HG02571 (cell line): Measurements from ENCODE around the gene CDK4.

Experiments used
- ATAC-seq: cut with Tn5 transposase; IDR thresholded peaks from one replicate; pipeline ENCODE4 v1.9.1; 2021; ENCODE audit warnings: mild to moderate bottlenecking, moderate library complexity; ENCODE audit not compliant: unreplicated experiment

Gene CDK4

DNA sequence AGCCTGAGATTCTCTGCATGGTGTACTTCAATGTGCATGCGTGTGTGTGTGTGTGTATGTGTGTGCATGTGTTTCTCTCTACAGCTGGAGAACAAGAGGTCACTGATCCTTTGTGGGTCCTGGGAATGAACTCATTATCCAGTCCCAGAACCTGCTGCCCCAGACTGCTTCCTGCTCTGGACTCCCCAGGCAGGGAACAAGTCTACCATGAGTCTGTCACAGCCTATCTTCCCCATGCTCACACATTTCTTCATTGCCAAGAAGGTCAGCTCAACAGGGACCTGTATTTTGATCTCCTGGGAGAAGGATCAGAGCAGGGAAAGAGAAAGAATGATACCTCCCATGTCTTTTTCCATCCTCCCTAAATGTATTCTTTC lies 10.7 kb downstream of the CDK4 start:
- no peak for ATAC-seq

DNA sequence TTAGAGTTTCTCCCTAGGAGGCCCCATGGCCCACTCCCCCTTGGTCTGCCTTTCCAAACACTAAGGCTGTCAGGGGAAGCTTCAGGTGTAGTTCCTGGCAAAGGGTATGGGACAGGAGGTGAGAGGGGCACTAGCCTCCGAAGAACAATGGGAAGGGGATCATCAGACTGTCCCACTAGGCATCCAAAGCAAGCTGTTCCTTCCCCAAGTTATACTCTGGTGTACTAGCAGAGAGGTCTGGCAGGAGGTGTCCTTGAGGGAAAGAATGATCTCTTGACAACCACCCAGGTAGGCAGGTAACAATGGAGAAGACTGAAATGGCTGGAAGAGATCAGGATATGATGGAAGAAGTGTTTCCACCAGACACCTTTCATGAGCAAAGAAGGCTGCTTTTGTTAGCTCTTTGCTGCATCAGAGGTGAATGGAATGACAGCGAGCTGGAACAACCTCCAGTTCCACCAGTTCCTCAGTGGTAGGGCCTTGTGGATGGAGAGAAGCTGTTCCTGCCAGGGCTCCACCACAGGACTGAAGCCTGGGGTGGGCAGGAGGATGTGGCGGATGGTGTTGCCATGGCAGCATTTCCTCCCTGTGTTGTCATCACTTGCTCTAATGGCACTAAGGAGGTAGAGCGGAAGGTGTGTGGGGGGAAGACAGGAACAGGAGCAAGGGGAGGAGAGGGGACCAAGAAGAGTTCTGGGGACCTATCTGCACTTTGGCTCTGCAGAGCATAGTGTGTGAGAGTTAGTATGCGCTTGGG lies 11.3 kb downstream of the CDK4 start:
- ATAC-seq, result no peak

DNA sequence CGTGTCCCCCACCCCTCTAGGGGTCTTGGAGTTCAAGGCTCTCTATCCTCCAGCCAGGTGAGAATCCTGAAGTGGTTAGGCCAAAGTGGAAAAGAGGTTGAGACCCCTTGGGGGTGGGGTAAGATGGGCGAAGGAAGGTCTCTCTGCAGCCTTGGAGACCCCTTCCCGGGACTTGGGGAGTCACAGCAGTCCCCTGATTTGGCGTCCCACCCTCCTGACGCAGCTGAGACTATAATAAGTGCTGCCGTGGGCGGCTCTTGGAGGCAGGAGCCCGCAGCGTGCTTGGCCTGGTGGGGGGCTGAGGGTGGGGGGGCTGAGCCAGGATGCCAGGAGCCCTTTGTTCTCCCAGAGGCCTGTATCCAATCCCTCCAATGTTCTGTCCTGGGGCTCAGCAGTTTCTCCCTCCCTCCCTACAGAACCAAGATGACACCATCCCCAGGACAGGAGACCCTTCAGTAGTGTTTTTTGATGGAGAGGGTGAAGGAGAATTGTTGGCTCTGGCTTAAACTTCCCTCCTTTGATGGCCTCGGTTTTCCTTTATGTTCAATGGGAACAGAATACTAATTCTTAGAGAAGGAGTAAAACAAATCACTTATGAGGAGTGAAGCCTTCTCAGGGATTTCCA lies 12.1 kb downstream of the CDK4 start:
- no peak for ATAC-seq

DNA sequence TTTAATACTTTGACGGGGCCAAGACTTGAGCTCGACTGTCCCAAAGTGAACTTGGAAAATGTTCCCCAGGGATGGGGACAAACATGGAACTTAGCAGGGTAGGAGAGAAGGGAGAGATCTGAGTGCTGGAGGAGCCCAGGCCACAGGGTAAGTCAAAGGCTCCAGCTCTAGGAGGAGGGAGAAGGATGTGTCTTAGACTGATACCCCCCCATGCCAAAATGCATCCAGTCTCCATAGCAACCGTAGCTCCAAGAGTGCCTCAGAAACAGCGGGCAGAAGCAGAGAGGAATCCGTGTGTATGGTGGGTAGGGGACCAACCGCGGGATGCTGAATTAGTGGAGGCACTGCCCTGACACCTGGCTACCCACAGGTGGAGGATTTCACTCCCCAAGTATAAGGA lies 12.7 kb downstream of the CDK4 start:
- no peak for ATAC-seq

DNA sequence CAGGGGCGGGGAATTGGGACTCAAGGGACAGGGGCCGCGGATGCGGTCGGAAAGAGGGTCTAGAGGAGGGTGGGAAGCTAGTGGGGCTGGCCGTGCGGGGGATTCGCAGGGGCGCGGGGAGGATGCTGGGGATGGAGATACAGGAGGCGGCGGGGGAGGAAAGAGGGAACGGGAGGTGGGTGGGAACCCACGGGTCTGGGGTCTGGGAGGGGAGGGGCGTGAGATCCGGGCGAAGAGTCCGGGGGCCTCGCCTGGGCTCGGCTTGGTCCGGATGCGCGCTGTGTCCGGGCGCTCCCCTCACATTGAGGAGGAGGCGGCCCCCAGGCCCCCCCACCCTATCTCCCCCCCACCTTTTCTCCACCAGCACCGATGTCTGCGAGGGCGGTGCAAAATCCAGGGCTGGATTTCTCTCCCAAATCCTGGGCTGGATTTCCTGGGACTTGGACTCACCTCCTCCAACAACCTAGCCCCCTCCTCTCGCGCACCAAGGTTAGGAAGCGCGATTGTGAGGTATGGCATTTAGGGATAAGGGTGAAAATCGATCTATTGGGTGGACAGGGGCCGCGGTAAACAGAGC lies 13.4 kb downstream of the CDK4 start, which contains the start of gene AGAP2:
Gene AGAP2 (minus strand): TSS at position 82 of the 577 bp plus-strand sequence. CDS start 496 bp downstream, outside the sequence.
- ATAC-seq, result no peak

DNA sequence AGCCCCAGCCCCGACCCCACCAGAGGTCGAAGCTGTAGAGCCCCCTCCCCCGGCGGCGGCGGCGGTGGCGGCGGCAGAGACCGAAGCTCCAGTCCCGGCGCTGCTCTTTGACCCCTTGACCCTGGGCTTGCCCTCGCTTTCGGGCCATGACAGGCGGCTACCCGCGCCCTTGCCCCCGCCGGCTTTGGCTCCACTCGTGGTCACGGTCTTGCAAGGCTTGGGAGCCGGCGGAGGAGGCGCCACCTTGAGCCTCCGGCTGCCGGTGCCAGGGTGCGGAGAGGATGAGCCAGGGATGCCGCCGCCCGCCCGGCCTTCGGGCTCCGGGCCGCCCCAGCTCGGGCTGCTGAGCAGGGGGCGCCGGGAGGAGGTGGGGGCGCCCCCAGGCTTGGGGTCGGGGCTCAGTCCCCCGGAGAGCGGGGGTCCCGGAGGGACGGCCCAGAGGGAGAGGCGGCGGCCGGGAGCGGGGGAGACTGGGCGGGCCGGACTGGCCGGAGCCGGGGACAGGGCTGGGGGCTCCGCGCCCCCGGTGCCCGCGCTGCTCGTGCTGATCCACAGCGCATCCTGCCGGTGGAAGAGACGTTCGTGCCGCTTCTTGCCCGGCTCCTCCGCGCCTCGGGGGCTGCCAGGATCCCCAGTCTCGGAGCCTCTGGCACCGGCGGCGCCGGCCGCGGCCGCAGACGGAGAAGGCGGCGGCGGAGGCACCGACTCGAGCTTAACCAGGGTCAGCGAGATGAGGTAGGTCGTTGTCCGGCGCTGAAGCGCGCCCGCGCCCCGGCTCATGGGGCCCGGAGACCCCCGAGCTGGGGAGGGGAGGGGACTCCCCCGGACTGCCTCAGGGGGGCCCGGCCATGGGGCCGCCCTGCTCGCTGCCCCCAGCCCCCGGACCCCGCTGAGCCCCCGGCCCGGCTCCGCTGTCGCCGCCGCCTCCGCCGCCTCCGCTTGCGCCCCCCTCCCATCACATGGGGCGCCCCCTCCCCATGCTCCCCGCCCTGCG lies 14.3 kb downstream of the CDK4 start:
- ATAC-seq, result no peak

DNA sequence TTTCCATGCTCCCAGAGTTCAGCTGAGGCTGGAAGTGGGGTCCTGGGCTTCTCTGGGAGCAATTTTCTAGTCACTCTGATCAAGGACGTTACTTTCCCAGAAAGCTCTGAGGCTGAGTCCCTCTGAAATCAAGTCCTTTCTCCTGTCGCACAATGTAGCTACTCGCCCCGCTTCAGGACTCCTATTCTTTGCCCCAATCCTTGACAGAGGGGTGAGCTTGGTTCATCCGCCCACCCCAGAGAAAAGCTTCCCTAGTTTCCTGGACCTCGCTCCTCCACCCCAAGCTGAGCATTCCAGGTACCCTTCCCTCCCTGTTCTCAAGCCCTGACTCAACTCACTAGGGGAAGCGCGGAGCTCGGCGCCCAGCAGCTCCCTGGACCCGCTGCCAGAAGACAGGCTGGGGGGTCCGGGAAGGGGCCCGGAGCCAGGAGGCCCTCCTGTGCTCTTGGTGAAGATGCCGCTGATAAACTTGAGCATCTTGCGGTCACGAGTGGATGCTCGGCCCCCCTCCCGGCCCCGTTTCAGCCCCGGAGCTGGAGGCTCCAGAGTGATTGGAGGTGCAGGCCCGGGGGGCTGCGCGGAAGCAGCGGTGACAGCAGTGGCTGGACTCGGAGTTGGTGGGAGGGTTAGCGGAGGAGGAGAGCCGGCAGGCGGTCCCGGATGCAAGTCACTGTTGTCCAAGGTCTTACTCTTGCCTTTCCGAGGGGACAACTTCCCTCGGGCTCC lies 15.2 kb downstream of the CDK4 start:
- ATAC-seq, result no peak

DNA sequence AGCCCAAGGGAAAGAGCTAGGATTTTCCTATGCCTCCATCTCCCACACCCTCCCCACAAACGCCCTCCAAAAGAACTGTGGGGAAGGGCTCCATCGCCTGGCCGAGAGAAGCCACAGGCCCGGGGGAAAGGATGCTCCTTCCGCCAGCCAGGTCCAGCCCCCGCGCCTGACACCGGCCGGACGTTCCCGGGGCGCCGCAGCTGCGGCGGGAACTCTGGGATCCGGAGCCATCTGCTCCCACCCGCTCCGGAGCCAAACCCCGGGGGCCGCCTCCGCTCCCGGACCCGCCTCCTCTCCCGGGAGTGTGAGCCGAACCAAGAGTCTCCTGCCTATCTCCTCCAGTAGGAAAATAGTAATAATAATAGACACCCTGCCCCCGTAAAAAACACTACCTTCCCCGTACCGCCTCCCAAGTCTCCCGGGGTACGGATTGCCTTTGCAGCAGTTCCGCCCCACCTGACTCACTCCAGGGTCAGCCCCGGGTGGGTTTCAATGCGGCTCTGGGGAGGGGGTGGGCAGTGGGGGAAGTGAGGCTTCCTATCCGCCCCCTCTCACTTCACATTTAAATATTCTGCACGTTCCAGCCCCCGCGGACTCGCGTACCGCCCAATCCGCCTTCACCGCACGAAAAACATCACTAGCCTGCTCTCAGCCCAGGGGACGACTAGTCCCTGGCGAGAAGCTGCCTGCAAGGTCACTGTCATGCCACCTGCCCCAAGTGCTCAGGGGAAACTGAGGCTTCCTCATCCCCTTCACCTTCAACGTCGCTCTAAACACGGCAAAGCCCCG lies 16.0 kb downstream of the CDK4 start:
- no peak for ATAC-seq

DNA sequence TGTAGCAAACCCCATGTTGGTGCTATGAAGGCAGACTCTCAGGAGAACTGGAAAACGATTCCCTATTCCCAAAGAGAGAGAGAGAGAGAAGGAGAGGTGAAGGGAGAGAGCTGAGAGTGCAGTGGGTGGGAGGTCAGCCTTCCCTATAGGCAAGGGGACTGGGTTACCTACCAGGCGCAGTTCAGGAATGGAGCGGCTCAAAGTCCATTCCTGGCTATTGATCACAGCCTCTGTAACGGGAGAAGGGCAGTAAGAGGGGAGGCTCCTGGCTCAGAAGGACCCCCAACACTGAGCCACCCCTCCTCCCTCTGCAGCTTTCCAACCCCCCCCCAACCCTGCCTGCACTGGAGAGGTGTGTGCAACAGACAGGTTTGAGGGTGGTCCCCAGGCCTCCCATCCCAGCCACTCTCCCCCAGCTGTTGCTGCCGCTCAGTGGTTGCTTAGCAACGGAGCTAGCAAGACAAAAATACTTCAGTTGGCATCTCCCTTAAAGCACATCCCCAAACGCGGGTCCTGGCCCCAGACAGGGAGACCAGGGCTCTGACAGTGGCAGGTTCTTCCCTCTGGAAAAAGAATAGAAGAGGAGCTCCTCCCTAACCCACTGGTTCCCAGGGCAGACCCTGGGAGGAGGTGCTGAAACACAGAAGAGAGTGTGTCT lies 16.8 kb downstream of the CDK4 start:
- no peak for ATAC-seq

DNA sequence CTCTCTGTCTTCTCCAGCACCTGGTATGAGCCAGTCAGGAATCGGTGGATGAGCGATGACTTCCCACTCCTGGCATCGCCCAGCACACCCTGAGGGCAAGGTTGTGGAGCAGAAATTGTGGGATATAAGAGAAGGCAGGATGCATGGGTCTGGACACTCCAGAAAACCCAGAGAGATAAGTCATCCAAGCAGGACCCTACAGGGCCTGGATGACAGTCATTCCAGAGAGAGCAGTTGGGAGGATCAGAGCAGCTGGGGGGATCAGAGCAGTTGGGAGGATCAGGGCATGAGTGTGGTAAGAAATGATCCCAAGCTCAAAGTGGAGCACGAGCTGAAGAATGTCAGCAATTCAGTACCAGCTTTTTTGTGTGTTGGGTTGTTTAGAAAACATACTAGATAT lies 17.5 kb downstream of the CDK4 start:
- ATAC-seq, result no peak

DNA sequence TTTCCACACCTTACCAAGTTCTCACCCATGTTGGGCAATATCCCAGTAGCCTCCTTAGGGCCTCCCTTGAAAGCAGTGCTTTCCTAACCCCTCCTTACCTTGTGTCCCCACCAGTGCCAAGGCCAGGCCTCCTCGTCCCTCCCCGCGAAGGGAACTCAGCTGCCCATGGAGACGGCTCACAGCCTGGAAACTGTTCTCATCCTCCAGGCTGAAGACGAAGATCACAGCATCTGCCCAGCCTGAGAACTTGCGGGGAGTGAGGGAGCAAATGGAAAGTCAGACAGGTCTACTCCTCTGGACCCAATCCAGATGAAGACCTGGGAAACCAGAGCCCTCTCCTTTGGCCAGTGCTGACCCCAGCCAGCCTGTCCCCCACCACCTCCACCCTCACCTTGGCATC lies 18.2 kb downstream of the CDK4 start:
- no peak for ATAC-seq

DNA sequence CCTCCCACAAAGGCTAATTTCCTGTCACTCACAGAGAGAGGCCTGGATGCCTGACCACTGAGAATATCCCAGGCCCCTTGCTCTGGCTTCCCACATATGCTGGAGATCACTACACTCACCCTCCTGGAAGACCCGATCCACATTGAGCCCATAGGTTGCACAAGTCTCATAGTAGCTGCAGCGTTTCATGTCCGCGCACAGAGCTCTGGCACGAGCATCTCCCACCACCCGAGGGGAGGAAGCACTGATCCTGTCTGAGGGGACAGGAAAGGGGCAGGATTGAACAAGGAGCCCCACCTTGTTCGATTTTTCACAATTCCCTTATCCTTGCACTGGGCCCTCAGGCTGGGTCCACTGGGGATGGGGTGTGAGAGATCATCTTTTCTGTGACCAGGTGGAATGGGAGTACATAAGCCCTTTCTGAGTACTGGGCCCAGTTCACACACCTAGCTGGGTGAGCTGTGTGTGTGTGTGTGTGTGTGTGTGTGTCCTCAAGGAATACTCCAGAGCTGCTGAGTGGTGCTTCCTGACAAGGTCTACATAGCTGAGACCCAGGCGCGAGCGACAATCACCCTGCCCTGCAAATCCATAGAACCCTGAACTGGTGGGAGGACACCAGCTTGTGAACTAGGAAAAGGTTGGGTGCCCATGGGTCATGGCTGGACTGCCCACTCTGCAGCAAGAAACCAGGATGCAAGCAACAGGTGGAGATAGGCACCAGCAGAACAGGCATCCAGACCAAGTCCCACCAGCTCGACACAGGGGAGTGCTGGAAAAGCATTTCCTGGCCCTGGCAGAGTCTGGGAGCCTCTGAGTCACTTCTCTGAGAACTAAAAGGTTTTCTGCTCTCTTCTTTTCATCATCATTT lies 19.1 kb downstream of the CDK4 start:
- no peak for ATAC-seq

DNA sequence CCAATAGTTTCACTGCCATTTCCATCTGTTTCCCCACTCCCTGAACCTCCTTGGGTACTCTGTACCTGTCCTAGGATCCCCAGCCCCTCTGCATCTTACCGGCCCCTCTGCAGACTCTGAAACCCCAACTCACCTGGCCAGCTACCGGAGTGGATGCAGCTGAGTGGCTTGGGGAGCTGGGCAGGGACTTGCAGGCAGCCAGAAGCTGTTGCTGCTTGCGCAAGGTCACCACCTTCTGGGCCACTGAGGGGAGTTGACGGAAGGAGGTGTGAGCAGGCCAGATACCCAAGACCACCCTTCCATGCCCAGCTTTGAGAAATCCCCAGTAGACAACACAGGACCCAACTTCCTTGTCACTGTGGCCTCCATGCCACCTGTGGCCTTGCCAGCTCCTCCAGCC lies 19.8 kb downstream of the CDK4 start:
- ATAC-seq, result no peak

DNA sequence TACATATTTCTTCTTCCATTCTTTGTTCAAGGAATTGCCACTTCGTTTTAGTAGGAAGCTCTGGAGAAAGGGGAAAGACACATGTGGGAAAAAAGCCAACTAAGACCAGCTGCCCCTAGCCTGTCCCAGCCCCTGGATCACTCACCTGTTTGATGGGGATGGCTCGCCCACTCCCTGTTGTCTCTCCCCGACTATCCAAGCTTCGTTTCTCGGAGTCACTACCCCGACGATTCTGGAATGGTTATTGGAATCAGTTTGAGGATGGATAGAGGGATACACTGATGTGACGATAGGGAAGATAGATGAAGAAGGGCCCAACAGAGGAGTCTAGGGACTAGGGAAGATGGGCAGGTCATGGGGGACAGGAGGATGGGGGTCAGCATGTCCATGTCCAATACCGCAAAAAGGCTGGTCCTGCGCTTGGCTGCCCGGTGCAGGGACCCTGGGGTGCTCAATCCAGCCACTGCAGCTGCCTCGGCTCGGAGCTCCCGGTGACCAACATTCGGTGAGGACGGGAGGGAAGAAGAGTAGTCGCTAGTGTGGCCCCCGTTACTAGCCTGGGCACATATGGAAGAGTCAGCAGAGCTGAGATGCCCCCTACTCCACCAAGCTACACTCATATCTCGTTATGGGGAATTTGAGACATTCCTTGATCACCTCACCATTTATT lies 20.6 kb downstream of the CDK4 start:
- no peak for ATAC-seq

DNA sequence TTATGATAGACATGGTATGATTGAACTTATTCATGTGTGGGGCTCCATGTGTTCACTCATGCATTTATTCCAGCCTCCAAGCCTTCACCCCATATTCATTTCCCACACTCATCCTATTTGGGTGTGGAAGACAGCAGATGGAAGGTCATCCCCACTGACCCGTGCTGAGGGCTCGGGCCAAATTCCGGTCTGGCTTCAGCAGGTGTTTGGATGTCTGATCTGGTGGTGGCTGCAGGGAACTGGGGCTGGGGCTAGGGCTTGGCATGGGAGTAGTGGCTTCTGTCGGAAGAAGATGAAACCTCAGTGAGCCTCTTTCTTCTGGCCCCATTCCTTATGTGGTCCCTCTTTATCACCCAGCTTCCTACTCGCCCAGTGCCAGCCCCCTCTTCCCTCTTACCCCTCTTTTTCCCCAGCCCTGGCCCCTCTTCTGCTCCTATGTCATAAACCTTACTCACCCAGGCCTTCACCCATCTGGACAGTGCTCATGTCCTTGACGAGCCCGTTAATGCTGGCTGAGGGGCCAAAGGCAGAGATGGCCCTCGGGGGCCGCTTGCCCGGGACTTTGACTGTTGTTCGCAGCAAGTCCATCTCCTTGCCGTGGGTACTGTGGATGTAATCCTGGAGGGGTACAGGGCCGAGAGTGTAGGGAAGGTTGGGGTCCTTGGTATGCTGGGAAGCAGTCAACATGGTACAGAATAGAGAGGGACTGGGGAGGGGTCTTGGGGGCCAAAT lies 21.6 kb downstream of the CDK4 start:
- ATAC-seq, result no peak

DNA sequence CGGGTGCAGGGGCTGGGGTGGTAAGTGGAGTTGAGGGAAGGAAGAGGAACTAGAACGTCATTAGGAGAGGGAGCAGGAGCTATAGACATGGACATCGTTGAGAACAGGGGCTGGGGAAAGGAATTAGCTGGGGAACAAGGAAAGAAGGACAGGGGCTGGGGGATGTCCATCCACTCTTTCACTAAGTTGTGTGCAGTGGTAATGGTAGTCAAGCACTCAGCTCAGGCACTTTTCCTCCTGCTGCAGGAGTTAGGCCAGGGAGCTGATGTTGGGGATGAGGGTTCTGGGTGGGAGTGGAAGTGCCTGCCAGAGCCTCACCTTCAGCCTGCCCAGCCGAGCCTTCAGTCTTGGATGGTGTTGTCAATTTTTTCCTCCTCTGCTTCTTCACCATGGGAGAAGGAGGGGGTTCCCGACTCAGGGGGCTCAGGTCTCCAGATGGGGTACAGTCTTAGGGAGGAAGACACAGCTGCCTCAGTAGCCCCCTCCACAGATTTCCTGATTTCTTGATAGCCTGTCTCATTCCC lies 22.7 kb downstream of the CDK4 start:
- no peak for ATAC-seq
